22Rv1 (cell line): ENCODE measurements around the gene PHYH.

ENCODE experiments used
- CTCF ChIP-seq: fragments of 450-650 bp; IDR thresholded peaks from 2 replicates; pipeline ENCODE4 v1.5.1; 2017; ENCODE audit warnings: mild to moderate bottlenecking
- ZFX ChIP-seq: fragments of 450-650 bp; IDR thresholded peaks from 2 replicates; pipeline ENCODE4 v1.6.1; 2017; ENCODE audit warnings: antibody characterized with exemption, borderline replicate concordance

- TF ChIP-seq CTCF, result no peak
- TF ChIP-seq ZFX, result no peak
Observed at GRCh38 chr10:13294784-13295183, 5.1 kb downstream of the PHYH start.
